Measurements from ENCODE around the gene ETV3. TPM values are rescaled to one million over a fixed set of nuclear protein-coding genes. Genes with fewer than 3 reads are reported as not detected.

ETV3 gene
- total RNA-seq, 1 donor from 2014 or later, result 31.8 TPM

GRCh38 chr1:157108448-157108847, 29.7 kb downstream of the ETV3 start:
- H3K36me3 Mint-ChIP-seq (ENCODE audit: insufficient read depth), result no peaks in the 10 kb centered on the region
- no peak for TF ChIP-seq CTCF (IDR thresholded peaks at IDR 0.05; ENCODE audit: unreplicated experiment)
- peaks cover 54% of the 10 kb centered on the region for H3K27me3 Mint-ChIP-seq
- no peaks in the 10 kb centered on the region for H3K9me3 Mint-ChIP-seq (ENCODE audit: low read depth)
- DNase-seq (ENCODE audit: low spot score, unreplicated experiment), result no peak
- H3K4me1 Mint-ChIP-seq (ENCODE audit: low read depth), result peaks cover 64% of the 10 kb centered on the region
- H3K4me3 Mint-ChIP-seq (ENCODE audit: low read depth), result no peak overlapping the region
- no peak overlapping the region for H3K27ac Mint-ChIP-seq

DNA sequence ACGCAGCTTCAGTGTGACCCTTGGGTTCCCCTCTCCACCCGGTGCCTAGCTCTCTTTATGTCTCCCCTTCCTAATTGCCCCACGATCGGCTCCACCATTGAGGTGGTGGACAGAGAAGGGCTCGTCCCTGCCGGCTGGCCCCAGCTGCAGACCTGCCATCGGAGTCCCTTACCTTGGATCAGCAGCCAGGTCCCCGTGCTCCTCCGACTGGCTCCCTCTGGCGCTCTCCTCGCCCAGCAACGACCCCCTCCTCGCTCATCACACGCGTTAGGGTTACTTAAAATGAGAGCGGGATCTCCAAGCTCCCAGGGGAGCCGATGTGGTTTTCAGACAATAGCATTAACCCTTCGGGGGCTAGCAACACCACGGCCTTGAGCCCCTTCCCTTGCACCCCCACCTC, 30.5 kb downstream of the ETV3 start:
- no peak for DNase-seq (ENCODE audit: low spot score, unreplicated experiment)
- Mint-ChIP-seq H3K4me1 (ENCODE audit: low read depth) (peaks cover 63% of the 10 kb centered on the region), H3K9me3 (ENCODE audit: low read depth) (no peaks in the 10 kb centered on the region), H3K27ac (no peak overlapping the region), H3K36me3 (ENCODE audit: insufficient read depth) (no peaks in the 10 kb centered on the region), H3K4me3 (ENCODE audit: low read depth) (no peak overlapping the region), H3K27me3 (peaks cover 57% of the 10 kb centered on the region)
- TF ChIP-seq CTCF (IDR thresholded peaks at IDR 0.05; ENCODE audit: unreplicated experiment), result no peak

- Mint-ChIP-seq H3K4me1 (ENCODE audit: low read depth) (peaks cover 57% of the 10 kb centered on the region), H3K36me3 (ENCODE audit: insufficient read depth) (no peaks in the 10 kb centered on the region), H3K9me3 (ENCODE audit: low read depth) (no peaks in the 10 kb centered on the region), H3K4me3 (ENCODE audit: low read depth) (no peak overlapping the region), H3K27ac (no peak overlapping the region), H3K27me3 (peaks cover 53% of the 10 kb centered on the region)
- no peak for DNase-seq (ENCODE audit: low spot score, unreplicated experiment)
- TF ChIP-seq CTCF (IDR thresholded peaks at IDR 0.05; ENCODE audit: unreplicated experiment), result no peak
These were observed 31.4 kb downstream of the ETV3 start for GRCh38 chr1:157106813-157107189.

GRCh38 chr1:157105988-157106812, 32.0 kb downstream of the ETV3 start:
- Mint-ChIP-seq H3K9me3 (ENCODE audit: low read depth) (no peaks in the 10 kb centered on the region), H3K4me1 (ENCODE audit: low read depth) (peaks cover 51% of the 10 kb centered on the region), H3K27ac (peak overlapping the region; percentile 11), H3K27me3 (peaks cover 48% of the 10 kb centered on the region), H3K4me3 (ENCODE audit: low read depth) (peak overlapping the region; percentile 14), H3K36me3 (ENCODE audit: insufficient read depth) (no peaks in the 10 kb centered on the region)
- no peak for DNase-seq (ENCODE audit: low spot score, unreplicated experiment)
- TF ChIP-seq CTCF (IDR thresholded peaks at IDR 0.05; ENCODE audit: unreplicated experiment), result no peak

- peak overlapping the region; percentile 11 for H3K27ac Mint-ChIP-seq
- DNase-seq (ENCODE audit: low spot score, unreplicated experiment), result no peak
- H3K36me3 Mint-ChIP-seq (ENCODE audit: insufficient read depth), result no peaks in the 10 kb centered on the region
- peaks cover 48% of the 10 kb centered on the region for H3K4me1 Mint-ChIP-seq (ENCODE audit: low read depth)
- no peaks in the 10 kb centered on the region for H3K9me3 Mint-ChIP-seq (ENCODE audit: low read depth)
- peak overlapping the region; percentile 14 for H3K4me3 Mint-ChIP-seq (ENCODE audit: low read depth)
- peaks cover 47% of the 10 kb centered on the region for H3K27me3 Mint-ChIP-seq
- TF ChIP-seq CTCF (IDR thresholded peaks at IDR 0.05; ENCODE audit: unreplicated experiment), result no peak
These were observed 32.8 kb downstream of the ETV3 start for GRCh38 chr1:157105298-157105987.
